Measurements from ENCODE around the gene GRK1.

GRK1 gene

DNA sequence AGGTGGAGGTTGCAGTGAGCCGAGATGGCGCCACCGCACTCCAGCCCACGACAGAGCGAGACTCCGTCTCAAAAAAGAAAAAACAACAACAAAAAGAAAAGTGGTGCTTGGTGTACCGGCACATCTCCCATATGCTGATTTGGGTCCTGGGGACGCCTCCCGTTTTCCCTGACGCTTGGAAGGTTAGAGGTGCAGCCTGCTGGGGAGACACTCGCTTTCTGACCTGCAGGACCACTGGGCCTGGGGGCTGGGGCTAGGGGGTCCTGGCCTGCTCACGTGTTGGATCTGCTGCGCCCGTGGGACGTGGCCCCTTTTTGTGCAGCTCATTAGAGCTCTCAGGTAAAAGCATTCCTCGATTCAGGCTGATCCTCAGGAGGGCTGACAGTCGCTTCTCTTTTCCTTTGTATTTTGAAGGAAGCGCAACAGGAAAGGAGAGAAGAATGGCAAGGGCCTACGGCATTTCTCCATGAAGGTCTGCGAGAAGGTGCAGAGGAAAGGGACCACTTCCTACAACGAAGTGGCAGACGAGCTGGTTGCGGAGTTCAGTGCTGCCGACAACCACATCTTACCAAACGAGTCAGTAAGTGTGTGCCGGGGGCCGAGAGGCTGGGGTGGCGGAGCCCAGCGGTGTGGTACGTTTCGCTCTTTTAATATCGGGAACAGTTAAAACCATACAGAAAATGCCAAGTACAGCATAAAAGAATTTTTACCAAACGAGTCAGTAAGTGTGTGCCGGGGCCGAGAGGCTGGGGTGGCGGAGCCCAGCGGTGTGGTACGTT lies 34.1 kb upstream of the GRK1 start:
- H3K4me3 ChIP-seq (ENCODE audit: low read depth, low read length), result no peak overlapping the region

DNA sequence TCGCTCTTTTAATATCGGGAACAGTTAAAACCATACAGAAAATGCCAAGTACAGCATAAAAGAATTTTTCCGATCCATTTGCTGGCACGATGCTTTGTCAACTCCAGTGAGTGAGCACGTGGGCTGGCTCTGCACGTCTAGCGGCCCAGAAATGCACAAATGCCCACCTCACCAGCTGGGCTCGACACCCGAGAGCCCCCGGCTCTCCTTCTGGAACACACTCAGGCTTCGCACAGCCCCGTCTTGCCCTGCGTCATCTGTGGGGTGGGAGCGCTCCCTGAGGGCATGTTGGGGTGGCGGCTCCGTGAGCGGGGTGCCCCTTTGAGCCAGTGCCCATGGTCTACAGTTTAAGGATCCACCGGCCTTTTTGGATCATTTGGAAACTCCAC lies 33.5 kb upstream of the GRK1 start:
- no peak overlapping the region for H3K4me3 ChIP-seq (ENCODE audit: low read depth, low read length)

DNA sequence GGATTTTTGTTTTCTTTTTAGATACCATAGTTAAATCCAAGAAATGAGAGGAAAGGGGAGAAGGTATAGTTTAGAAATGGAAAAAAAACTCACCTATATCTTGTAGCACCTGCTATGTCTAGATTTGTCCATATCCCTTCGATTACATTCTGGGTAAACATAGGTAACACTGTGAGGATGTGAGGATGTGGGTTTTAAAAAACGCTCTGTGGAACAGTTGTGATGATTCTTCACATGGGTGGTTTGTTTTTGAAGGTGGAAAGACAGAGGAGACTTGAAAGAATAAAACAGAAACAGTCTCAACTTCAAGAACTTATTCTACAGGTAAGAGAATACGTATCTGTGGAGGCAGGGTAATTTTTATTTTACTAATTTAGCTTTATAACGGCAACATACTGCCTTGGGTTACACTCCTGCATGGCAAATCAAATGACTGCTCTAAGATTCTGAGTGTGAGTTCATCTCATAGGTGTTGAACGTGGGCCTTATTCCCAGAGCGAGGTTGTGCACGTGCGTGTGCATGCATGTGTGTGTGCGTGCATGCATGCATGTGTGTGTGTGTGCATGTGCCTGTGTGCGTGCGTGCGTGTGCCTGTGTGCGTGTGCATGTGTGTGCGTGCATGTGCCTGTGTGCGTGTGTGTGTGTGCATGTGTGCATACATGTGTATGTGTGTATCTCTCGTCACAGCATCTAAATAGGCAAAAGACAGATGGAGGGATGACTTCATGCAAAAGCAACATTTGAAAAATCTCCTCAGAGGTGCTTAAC lies 32.6 kb upstream of the GRK1 start:
- H3K4me3 ChIP-seq (ENCODE audit: low read depth, low read length), result no peak overlapping the region

DNA sequence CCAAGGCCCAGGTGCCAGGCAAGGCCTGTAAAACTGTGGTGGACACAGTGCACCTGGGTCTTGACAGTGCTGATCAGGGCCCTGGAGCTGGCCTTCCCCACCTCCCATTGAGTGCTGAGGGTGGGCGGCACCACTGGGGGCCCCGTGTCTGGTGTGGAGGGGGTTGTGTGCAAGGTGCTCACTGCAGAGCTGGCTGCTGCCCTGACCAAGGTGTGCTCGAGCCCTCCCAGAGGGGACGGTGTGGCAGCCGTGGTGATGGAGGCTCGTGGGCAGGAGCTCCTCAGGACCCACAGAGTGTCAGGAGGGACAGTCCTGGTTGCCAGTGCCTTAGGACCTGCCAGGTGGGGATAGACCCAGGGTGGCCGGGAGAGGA lies 32.0 kb upstream of the GRK1 start:
- no peak overlapping the region for H3K4me3 ChIP-seq (ENCODE audit: low read depth, low read length)

DNA sequence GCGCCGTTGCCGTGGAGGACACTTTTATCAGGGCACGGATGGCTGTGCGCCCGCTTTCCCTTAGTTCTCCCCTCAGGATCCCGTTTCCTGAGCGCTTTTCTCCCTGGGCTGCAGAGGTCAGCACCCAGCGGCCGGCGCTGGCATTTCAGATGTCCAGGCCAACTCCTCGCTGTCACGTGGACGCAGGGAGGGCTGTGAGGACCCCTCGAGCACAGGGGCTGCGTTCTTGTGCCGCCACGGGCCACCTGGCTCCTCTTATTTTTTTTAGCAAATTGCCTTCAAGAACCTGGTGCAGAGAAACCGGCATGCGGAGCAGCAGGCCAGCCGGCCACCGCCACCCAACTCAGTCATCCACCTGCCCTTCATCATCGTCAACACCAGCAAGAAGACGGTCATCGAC lies 31.3 kb upstream of the GRK1 start:
- no peak overlapping the region for H3K4me3 ChIP-seq (ENCODE audit: low read depth, low read length)

DNA sequence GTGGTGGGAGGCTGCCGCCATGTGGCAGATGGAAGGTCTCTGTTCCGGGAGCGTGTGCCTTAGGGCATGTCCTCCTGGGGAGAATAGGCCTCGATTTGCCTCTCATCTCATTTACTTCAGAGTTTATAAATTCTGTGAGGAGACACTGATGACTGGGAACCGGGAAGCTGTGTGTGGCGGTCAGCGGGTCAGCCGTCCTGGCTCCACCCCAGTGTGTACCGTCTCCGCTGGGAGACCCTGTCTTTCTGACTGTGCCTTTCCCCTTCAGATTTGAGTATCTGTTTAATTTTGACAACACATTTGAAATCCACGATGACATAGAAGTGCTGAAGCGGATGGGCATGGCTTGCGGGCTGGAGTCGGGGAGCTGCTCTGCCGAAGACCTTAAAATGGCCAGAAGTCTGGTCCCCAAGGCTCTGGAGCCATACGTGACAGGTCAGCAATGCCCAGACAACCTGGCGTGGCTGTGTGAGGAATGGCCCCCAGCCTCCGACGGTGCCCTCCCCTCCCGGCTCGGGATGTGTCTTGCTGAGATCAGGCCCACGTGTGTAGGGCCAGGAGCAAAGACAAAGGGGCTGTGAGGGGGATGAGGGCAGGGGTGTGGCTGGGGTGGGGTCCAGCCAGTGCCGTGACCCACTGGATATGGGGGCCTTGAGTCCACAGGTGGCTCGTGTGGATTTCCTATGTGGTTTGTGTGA lies 30.6 kb upstream of the GRK1 start:
- no peak overlapping the region for H3K4me3 ChIP-seq (ENCODE audit: low read depth, low read length)

DNA sequence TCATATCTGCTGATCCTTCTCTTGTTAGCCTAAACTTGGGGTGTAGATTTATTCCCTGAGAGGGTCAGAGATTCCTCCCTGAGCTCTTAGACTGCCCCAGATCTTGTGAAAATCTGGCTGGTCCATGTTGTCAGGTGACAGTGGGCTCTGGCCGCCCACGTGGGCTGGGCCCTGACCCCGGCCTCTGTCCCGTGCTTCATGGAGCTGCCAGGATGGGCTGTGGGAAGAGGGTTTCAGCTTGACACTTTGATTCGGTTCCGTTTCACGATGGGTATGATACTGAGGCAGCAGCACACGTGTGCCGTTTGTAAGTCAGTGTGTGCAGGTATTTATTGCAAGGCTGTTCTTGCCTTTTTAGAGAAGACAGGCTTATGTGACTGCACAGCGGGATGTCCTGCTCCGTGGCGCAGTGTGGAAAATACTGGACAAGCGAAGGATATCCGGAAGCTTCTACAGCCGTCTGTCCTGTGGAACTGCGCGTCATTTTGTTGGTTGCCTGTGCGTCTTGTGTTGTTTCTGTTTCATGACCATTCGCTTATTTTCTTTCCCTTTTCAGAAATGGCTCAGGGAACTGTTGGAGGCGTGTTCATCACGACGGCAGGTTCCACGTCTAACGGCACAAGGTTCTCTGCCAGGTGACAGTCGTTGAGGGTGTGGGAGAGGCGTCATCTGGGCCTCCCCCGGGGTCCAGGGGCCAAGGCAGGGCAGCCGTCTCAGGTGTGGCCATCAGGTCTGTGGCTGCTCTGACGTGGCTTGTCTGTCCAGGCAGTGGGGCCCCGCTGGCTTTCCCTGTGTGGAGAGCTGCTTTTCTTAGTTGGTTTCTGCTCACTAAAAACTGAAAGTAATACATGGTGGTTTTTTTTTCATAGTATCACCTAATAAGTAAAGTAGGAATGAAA lies 29.5 kb upstream of the GRK1 start:
- H3K4me3 ChIP-seq (ENCODE audit: low read depth, low read length), result no peak overlapping the region

DNA sequence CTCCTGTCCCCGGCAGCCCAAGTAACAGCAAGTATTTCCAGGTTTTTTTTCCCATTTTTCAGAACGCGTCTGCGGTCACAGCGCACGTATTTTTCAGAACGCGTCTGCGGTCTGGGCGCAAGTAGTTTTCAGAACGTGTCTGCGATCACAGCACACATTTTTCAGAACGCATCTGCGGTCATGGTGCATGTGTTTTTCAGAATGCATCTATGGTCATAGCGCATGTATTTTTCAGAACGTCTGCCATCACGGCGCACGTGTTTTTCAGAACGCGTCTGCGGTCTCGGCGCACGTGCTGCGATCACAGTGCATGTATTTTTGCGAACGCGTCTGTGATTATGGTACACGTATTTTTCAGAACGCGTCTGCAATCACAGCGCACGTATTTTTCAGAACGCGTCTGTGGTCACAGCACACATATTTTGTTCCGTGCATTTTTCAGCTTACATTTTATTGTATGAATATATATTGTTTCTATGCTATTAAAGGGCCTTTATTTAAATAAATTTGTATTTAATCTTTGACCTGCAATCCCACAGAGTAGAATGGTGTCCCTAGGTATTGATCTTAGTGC lies 28.8 kb upstream of the GRK1 start:
- no peak overlapping the region for H3K4me3 ChIP-seq (ENCODE audit: low read depth, low read length)

DNA sequence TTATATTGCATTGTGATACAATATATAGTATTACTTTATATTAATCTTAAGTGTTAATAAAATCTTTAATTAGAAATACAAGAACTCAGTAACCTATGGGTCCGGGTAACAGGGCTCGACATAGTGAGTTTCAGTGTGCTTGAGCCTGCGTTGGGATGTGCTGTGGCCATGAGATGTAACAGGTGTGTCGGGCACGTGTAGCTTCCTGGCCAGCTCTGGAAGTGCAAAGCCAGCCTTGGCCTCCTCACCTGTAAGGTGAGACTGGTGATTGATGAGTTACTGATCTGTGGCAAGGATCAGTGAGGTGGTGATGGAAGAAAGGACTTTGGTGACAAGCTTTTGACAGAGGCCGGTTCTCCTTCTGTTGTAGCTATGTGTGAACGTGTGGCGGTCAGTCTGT lies 28.2 kb upstream of the GRK1 start:
- no peak overlapping the region for H3K4me3 ChIP-seq (ENCODE audit: low read depth, low read length)

DNA sequence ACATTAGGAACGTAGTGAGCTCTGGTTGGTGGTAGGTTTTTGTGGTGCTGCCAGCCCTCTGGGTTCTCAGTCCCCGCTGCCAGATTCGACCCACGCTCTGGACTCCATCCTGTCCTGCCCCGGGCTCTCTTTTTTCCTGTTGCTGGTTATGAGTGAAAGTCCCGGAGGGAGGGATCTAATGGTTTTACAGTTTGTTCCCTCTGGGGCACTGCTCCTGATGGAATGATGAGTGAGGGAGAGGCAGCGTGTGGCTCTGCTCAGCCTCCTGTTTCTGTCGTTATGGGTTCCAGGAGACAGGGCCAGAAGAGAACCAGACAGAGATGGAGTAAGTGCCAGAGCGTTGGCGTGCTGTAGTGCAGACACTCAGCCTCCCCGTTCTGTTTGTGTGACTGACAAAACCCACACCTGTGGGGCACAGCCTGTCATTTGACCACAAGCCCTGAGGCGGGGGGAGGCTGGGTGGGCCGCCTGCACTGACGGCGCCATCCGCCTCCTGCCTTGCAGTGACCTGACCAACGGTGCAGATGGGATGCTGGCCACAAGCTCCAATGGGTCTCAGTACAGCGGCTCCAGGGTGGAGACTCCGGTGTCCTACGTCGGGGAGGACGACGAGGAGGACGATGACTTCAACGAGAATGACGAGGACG lies 27.3 kb upstream of the GRK1 start:
- H3K4me3 ChIP-seq (ENCODE audit: low read depth, low read length), result no peak overlapping the region

DNA sequence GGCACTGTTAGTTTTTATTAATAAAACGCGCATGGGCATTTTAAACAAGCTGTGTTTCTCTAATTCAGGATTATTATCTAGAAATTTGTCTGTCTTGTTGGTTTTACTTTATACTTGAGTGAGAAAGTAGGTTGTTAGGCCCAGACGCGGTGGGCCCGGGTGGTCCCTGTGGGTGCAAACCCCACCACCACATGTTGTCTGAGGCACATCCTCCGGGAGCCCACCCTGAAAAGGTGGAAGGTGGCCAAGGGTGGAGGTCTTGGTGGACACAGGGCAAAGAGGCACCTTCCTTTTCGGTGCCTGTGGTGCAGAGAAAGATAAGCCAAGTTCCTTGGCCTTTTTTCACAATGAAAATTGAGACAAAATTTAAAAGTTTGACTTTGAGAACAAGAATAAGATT lies 25.6 kb upstream of the GRK1 start:
- no peak overlapping the region for H3K4me3 ChIP-seq (ENCODE audit: low read depth, low read length)

DNA sequence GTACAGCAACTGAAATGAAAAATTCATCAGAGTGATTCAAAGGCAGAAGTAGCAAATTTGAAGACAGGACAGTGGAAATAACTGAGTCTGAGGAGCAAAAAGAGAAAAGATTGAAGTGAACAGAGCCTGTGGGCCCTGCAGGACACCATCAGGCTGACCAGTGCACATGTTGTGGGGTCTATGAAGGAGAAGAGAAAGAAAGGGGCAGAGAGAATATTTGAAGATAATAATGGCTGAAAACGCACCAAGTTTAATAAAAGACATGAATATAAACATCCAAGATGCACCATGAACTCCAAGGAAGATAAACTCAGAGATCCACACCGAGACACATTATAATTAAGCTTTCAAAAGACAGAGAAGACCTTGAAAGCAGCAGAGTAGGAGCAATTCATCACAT lies 24.5 kb upstream of the GRK1 start:
- no peak overlapping the region for H3K4me3 ChIP-seq (ENCODE audit: low read depth, low read length)

DNA sequence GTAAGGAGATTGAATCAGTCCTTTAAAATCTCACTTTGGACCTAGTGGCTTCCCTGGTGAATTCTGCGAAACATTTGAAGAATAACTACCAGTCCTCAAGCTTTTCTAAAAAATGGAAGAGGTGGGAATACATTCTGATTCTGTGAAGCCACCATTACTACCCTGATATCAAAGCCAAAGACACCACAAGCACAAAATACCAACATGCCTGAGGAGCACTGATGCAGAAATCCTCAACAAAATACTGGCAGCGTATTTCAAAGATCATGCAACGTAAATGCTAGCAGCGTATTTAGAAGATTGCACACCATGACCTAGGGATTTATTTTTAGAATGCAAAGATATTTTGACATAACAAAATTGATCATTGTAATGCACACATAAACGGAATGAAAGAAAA lies 23.4 kb upstream of the GRK1 start:
- no peak overlapping the region for H3K4me3 ChIP-seq (ENCODE audit: low read depth, low read length)

DNA sequence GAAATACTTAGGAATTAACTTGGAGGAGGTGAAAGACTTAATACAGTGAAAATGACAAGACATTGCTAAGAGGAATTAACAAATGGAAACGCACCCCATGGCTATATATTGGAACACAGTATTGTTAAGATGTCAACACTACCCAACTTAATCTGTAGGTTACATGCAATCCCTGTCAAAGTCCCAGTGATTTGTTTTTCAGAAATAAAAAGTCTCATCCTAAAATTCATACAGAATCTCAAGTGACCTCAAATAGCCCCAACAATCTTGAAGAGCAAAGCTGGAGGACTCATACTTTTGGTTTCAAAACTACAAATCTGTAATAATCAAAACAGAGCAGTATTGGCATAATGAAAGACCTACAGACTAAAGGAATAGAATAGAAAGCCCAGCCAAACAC lies 22.2 kb upstream of the GRK1 start:
- H3K4me3 ChIP-seq (ENCODE audit: low read depth, low read length), result no peak overlapping the region

DNA sequence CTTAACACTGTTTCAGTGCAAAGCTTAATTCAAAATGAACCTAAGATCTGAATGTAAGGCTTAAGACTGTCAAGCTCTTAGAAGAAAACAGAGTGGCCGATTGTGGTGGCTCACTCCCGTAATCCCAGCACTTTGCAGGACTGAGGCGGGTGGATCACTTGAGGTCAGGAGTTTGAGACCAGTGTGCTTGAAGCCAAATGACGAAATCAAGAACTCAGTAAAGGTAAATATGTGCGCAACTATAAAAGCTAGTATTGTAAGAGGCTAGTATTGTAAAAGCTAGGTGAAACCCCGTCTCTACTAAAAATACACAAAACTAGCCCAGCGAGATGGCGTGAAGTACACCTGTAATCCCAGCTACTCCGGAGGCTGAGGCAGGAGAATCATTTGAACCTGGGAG lies 21.7 kb upstream of the GRK1 start:
- no peak overlapping the region for H3K4me3 ChIP-seq (ENCODE audit: low read depth, low read length)

DNA sequence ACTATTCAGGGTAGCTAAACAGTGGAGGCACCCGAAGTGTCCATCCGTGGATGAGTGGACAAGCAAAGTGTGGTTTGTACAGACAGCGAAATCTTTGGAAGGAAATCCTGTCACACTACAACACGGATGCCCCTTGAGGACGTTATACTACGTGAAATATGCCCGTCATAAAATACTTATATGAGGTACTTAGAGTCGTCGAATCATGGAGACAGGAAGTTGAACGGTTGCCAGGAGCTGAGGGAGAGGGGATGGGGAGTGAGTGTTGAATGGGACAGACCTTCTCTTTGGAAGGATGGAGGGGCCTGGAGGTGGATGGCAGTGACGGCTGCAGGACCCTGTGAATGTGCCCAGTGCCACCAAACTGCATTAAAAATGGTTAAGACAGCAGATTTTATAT lies 20.6 kb upstream of the GRK1 start:
- H3K4me3 ChIP-seq (ENCODE audit: low read depth, low read length), result no peak overlapping the region

DNA sequence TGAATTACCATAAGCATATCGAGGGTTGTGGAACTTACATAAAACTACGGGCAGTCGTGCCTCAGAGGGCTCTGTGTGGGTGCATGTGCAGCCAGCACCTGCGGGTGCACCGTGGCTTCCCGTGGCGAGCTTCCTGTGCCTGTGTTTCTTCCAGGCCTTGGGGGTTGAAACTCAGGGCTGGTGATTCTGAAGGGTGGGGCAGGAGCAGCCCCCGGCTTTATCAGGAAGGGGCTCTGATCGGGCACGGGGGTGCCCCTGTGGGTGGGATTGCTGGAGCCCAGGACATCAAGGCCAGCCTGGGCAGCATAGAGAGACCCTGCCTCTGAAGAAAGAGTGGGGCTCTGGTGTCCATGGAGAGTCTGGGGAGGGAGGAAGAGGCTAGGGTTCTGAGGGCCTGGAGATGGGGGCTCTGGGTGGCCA lies 20.1 kb upstream of the GRK1 start:
- no peak overlapping the region for H3K4me3 ChIP-seq (ENCODE audit: low read depth, low read length)

DNA sequence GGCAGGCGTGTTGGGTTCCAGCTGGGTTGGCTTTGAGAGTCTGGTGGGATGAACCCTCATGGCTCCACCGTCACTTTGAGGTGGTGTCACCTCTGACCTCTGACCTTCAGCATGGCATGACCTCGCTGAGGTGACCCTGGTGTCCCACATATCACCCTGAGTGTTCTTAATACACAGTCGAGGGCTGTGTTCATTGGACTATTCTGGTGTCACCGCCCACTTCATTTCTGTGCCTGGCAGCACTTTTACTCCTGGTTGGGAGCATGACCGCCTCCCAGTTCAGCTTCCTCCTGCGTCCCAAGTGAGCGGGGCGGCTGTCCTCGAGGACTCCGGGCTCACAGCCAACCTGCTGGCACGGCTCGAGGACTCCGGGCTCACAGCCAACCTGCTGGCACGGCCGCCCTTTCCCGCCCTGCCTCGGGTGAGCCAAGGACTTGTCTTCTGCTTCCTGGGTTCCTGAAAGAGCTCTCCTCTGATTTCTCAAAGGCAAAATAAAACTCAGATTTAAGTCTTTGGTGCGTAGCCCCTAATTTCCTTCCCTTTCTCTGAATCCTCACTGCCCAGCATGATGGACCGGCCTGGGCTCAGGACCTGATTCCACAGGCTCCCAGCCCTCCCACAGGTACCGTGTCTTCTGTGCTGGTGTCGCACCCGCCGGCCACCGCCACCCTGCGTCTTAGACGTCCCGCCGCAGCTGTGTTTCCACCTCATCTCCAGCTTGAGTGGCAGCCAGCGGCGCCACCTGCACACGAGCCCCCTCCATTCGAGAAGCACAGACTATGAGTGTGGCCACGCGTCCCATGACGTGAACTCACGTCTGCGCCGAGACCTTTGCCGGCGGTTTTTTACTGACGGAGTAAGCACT lies 19.4 kb upstream of the GRK1 start:
- H3K4me3 ChIP-seq (ENCODE audit: low read depth, low read length), result no peak overlapping the region

DNA sequence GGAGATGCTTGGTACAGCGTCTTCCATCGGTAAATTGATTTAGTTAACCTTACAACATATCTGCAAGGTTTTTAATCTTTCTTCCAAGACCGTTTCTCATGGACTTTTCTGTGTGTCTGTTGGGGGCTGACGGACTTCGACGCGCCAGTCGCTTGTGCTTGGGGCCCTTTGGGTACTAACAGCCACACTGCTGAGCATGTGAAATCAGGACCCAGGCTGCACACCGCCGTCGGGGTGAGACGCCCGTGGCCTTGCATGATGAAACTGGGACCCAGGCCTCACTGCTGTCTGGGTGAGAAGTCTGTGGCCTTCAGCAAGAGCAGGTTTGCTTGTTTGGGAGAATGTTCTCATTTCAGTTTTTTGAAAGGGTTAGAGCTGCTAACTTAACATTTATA lies 18.8 kb upstream of the GRK1 start:
- no peak overlapping the region for H3K4me3 ChIP-seq (ENCODE audit: low read depth, low read length)

Data from iPS-11a (cell line).